OCI-LY7 (cell line): ENCODE results near the gene REC8. TPM values are rescaled to one million over a fixed set of nuclear protein-coding genes. Genes with fewer than 3 reads are reported as not detected.
"Not testable (repeated sequence)": the region's sequence is repeated elsewhere in the genome, so short reads cannot be mapped to it uniquely, and the experiment has no call there.

Source experiments
- BruUV-seq: library from RNA; stranded (reverse); fragments of 400-500 nt; replicated peaks from 2 replicates; lab custom pipeline; 2021; lab: Mats Ljungman, UMichigan
- CTCF ChIA-PET: fragments of 300-600 bp; sonication (Branson Sonifier 250); formaldehyde crosslinking; loops from one replicate; lab custom pipeline; 2022; ENCODE audit warnings: antibody characterized with exemption; ENCODE audit not compliant: unreplicated experiment; lab: Charles Lee
- POLR2A ChIA-PET: fragments of 300-600 bp; sonication (Branson Sonifier 250); formaldehyde crosslinking; loops from one replicate; lab custom pipeline; 2022; ENCODE audit warnings: antibody characterized with exemption; lab: Charles Lee
- DNase-seq: peaks from one replicate; pipeline ENCODE4 v3.0.0-alpha.2; 2015; ENCODE audit warnings: low spot score
- H2AFZ ChIP-seq: fragments of 200-600 bp; sonication (generic), shearing (Covaris generic); 2 replicates; pipeline ENCODE4 v1.6.1; 2014; ENCODE audit warnings: mild to moderate bottlenecking, antibody characterized with exemption, low read length, moderate library complexity
- H3K27ac ChIP-seq: fragments of 200-600 bp; sonication (generic); 2 replicates; pipeline ENCODE4 v1.5.1; 2014; ENCODE audit warnings: mixed run types, low read depth, mild to moderate bottlenecking, moderate library complexity, low read length, inconsistent platforms; ENCODE audit not compliant: poor library complexity, severe bottlenecking
- H3K36me3 ChIP-seq: fragments of 200-600 bp; sonication (generic); 2 replicates; pipeline ENCODE4 v1.6.1; 2014; ENCODE audit warnings: mild to moderate bottlenecking, antibody characterized with exemption, low read length, moderate library complexity, mixed read lengths; ENCODE audit not compliant: insufficient read depth
- H3K4me1 ChIP-seq: fragments of 200-600 bp; sonication (generic); 2 replicates; pipeline ENCODE4 v1.5.1; 2014; ENCODE audit warnings: mild to moderate bottlenecking, low read length; ENCODE audit not compliant: insufficient read depth, poor library complexity, severe bottlenecking
- H3K4me2 ChIP-seq: fragments of 200-600 bp; sonication (generic); 2 replicates; pipeline ENCODE4 v1.6.1; 2014; ENCODE audit warnings: mild to moderate bottlenecking, low read length
- H3K4me3 ChIP-seq: fragments of 200-600 bp; sonication (generic); 2 replicates; pipeline ENCODE4 v1.5.1; 2014; ENCODE audit warnings: mild to moderate bottlenecking, low read depth, low read length; ENCODE audit not compliant: poor library complexity, severe bottlenecking
- H3K79me2 ChIP-seq: fragments of 200-600 bp; sonication (generic); 2 replicates; pipeline ENCODE4 v1.6.1; 2016; ENCODE audit warnings: low read depth, mild to moderate bottlenecking, low read length, moderate library complexity, mixed read lengths; ENCODE audit not compliant: insufficient read depth
- H3K9me2 ChIP-seq: fragments of 200-600 bp; sonication (generic); 2 replicates; pipeline ENCODE4 v1.6.1; 2016; ENCODE audit warnings: mild to moderate bottlenecking, low read length, mixed read lengths; ENCODE audit not compliant: insufficient read depth
- H3K9me3 ChIP-seq: fragments of 200-600 bp; sonication (generic); 2 replicates; pipeline ENCODE4 v1.6.1; 2014; ENCODE audit warnings: mild to moderate bottlenecking, mixed run types, low read length, mixed read lengths
- H4K20me1 ChIP-seq: fragments of 200-600 bp; sonication (generic); 2 replicates; pipeline ENCODE4 v1.6.1; 2014; ENCODE audit warnings: mild to moderate bottlenecking, antibody characterized with exemption, low read length, moderate library complexity, mixed read lengths; ENCODE audit not compliant: insufficient read depth
- CTCF ChIP-seq: fragments of 200-600 bp; sonication (generic); conservative IDR thresholded peaks from 2 replicates; pipeline ENCODE4 v1.5.1; 2014; ENCODE audit warnings: mild to moderate bottlenecking, antibody characterized with exemption, low read length, moderate library complexity, mixed read lengths
- EZH2phosphoT487 ChIP-seq: fragments of 200-600 bp; sonication (generic); IDR thresholded peaks from 2 replicates; pipeline ENCODE4 v1.6.1; 2018; ENCODE audit warnings: low read depth, borderline replicate concordance, mild to moderate bottlenecking, mixed run types, antibody characterized with exemption, low read length, moderate library complexity, mixed read lengths
- intact Hi-C: fragments of 100-400 bp; cut with micrococcal nuclease; formaldehyde crosslinking; loops from one replicate; pipeline ENCODE4 v1.10.0; 2022; ENCODE audit not compliant: unreplicated experiment
- total RNA-seq, 2 experiments: library from RNA; depleted of rRNA in 1 of 2; stranded (reverse); fragments of >200 nt in 1 of 2; shearing (Covaris generic) in 1 of 2; gene quantifications; 2 replicates each; pipeline ENCODE4 v1.2.3, GENCODE V29; 2014 to 2022

The REC8 gene
- total RNA-seq, 2 experiments from 2014 or later, result 9.8 to 14.2 TPM

- peak within 1 kb of the TSS; percentile 65 for H2AFZ ChIP-seq
- peaks cover 18% of the 10 kb centered on the region for H3K36me3 ChIP-seq
- peaks cover 28% of the 10 kb centered on the region for H3K4me1 ChIP-seq
- intact Hi-C loops, result loop anchor here (1.0 kb wide), 1 partner anchor 56 kb away; the partner anchor contains the start of gene RABGGTA
- ChIA-PET POLR2A (interaction anchor here (0.7 to 1.5 kb wide), 6 partner anchors 9 to 126 kb away, joined by 3 to 6 read pairs (median 4); partner anchors contain the start of genes DHRS1, NOP9, RABGGTA and TINF2), CTCF (no interaction called here)
- H3K79me2 ChIP-seq, result peaks cover 31% of the 10 kb centered on the region
- DNase-seq, result peak; percentile 93
- TF ChIP-seq EZH2phosphoT487 (no peak), CTCF (peak; percentile 85)
- peak within 1 kb of the TSS; percentile 70 for H3K27ac ChIP-seq
- peak within 1 kb of the TSS; percentile 82 for H3K4me2 ChIP-seq
- H4K20me1 ChIP-seq, result no peaks in the 10 kb centered on the region
- H3K4me3 ChIP-seq, result peak within 1 kb of the TSS; percentile 76
- H3K9me2 ChIP-seq, result no peaks in the 10 kb centered on the region
- no TSS peak for BruUV-seq
- H3K9me3 ChIP-seq, result no peaks in the 10 kb centered on the region
Observed at GRCh38 chr14:24215495-24216344, 43.8 kb downstream of the REC8 start, which contains the start of gene MDP1. Gene MDP1, minus strand, starts transcription at chr14:24216066. Its CDS starts 111 bp downstream, at chr14:24215955.

- H3K4me3 ChIP-seq, result peak overlapping the region; percentile 76
- no peak overlapping the region for H3K27ac ChIP-seq
- no peaks in the 10 kb centered on the region for H3K9me3 ChIP-seq
- BruUV-seq, result no TSS peak
- peaks cover 28% of the 10 kb centered on the region for H3K4me1 ChIP-seq
- peaks cover 14% of the 10 kb centered on the region; the same call in 1 of the 2 replicates for H3K36me3 ChIP-seq
- H2AFZ ChIP-seq, result no peak overlapping the region
- H4K20me1 ChIP-seq, result no peaks in the 10 kb centered on the region
- TF ChIP-seq EZH2phosphoT487 (no peak), CTCF (no peak)
- no peak for DNase-seq
- H3K9me2 ChIP-seq, result no peaks in the 10 kb centered on the region
- H3K4me2 ChIP-seq, result peak overlapping the region; percentile 52
- CTCF ChIA-PET, result no interaction called here
- H3K79me2 ChIP-seq, result peaks cover 36% of the 10 kb centered on the region
- POLR2A ChIA-PET, result interaction anchor here (0.9 to 1.5 kb wide), 4 partner anchors 9 to 55 kb away, joined by 3 to 5 read pairs (median 4); partner anchors contain the start of genes RABGGTA and TINF2
- intact Hi-C loops, result loop anchor here (1.0 kb wide), 1 partner anchor 55 kb away; the partner anchor contains the start of gene RABGGTA
Observed at GRCh38 chr14:24216345-24216699, 44.4 kb downstream of the REC8 start.

GRCh38 chr14:24216876-24217275 lies 45.0 kb downstream of the REC8 start:
- H3K79me2 ChIP-seq, result peaks cover 35% of the 10 kb centered on the region
- H3K4me3 ChIP-seq, H2AFZ ChIP-seq, DNase-seq, H3K4me2 ChIP-seq, H3K36me3 ChIP-seq, BruUV-seq, H3K9me2 ChIP-seq, H4K20me1 ChIP-seq, H3K9me3 ChIP-seq, H3K27ac ChIP-seq, CTCF ChIA-PET: not testable (repeated sequence)
- POLR2A ChIA-PET, result interaction anchor here (1.5 kb wide), 1 partner anchor 25 kb away, joined by 5 read pairs; the partner anchor contains the start of gene TINF2
- peaks cover 28% of the 10 kb centered on the region for H3K4me1 ChIP-seq
- intact Hi-C loops, result loop anchor here (1.0 kb wide), 1 partner anchor 54 kb away; the partner anchor contains the start of gene RABGGTA
